GM23248 (cell line): ENCODE measurements around the gene TAOK1. TPM values are rescaled to one million over a fixed set of nuclear protein-coding genes. Genes with fewer than 3 reads are reported as not detected.

Experiments
- DNase-seq: peaks from one replicate; pipeline ENCODE4 v3.0.0-alpha.2; 2015
- H2AFZ ChIP-seq: fragments of 200-600 bp; sonication (generic); 2 replicates; pipeline ENCODE4 v1.6.1; 2016; ENCODE audit warnings: antibody characterized with exemption
- H3F3A ChIP-seq: fragments of 200-600 bp; sonication (generic); 2 replicates; pipeline ENCODE4 v1.6.1; 2016; ENCODE audit warnings: mild to moderate bottlenecking, antibody characterized with exemption, mixed run types; ENCODE audit not compliant: insufficient read depth
- H3K27ac ChIP-seq: fragments of 200-600 bp; sonication (generic); 2 replicates; pipeline ENCODE4 v1.5.1; 2016; ENCODE audit warnings: mild to moderate bottlenecking
- H3K27me3 ChIP-seq: fragments of 200-600 bp; sonication (generic); replicated peaks from 2 replicates; pipeline ENCODE4 v1.6.1; 2016; ENCODE audit warnings: mild to moderate bottlenecking; ENCODE audit not compliant: insufficient read depth
- H3K36me3 ChIP-seq: fragments of 200-600 bp; sonication (generic); 2 replicates; pipeline ENCODE4 v1.6.1; 2016; ENCODE audit warnings: low read depth, mild to moderate bottlenecking
- H3K4me1 ChIP-seq: fragments of 200-600 bp; sonication (generic); 2 replicates; pipeline ENCODE4 v1.6.1; 2016; ENCODE audit warnings: mild to moderate bottlenecking; ENCODE audit not compliant: insufficient read depth
- H3K4me2 ChIP-seq: fragments of 200-600 bp; sonication (generic); one replicate; pipeline ENCODE4 v1.6.1; 2016; ENCODE audit warnings: mild to moderate bottlenecking; ENCODE audit not compliant: unreplicated experiment
- H3K4me3 ChIP-seq: fragments of 200-600 bp; sonication (generic); 2 replicates; pipeline ENCODE4 v1.5.1; 2016; ENCODE audit warnings: mild to moderate bottlenecking
- H3K79me2 ChIP-seq: fragments of 200-600 bp; sonication (generic); 2 replicates; pipeline ENCODE4 v1.6.1; 2016; ENCODE audit warnings: mild to moderate bottlenecking; ENCODE audit not compliant: insufficient read depth
- H3K9ac ChIP-seq: fragments of 200-600 bp; sonication (generic); 2 replicates; pipeline ENCODE4 v1.6.1; 2016; ENCODE audit warnings: mild to moderate bottlenecking
- H3K9me2 ChIP-seq: fragments of 200-600 bp; sonication (generic); 2 replicates; pipeline ENCODE4 v1.6.1; 2016; ENCODE audit warnings: mixed run types, mild to moderate bottlenecking, moderate library complexity; ENCODE audit not compliant: insufficient read depth
- H3K9me3 ChIP-seq: fragments of 200-600 bp; sonication (generic); one replicate; pipeline ENCODE4 v1.6.1; 2017; ENCODE audit warnings: low read depth
- H4K20me1 ChIP-seq: fragments of 200-600 bp; sonication (generic); 2 replicates; pipeline ENCODE4 v1.6.0; 2016; ENCODE audit not compliant: insufficient read depth
- EZH2 ChIP-seq: fragments of 200-600 bp; sonication (generic); IDR thresholded peaks from 2 replicates; pipeline ENCODE4 v1.6.1; 2018; ENCODE audit warnings: antibody characterized with exemption, mild to moderate bottlenecking; ENCODE audit not compliant: insufficient read depth, poor library complexity, severe bottlenecking
- EZH2phosphoT487 ChIP-seq: fragments of 200-600 bp; sonication (generic); IDR thresholded peaks from 2 replicates; pipeline ENCODE4 v1.6.1; 2018; ENCODE audit warnings: antibody characterized with exemption, moderate library complexity, mild to moderate bottlenecking, low read depth; ENCODE audit not compliant: insufficient read depth
- WGBS, 2 experiments: methylation state at CpG; one replicate each; pipeline ENCODE4 v1.1.6; 2015 to 2017; ENCODE audit warnings: low lambda C conversion rate in 2 of 2, low coverage in 1 of 2; ENCODE audit errors: missing lambda C conversion rate in 2 of 2; 5-methylcytosine and 5-hydroxymethylcytosine counted together
- in situ Hi-C: fragments of 300-500 bp; cut with MboI; formaldehyde crosslinking; loops from 2 replicates; pipeline ENCODE4 v1.15.0; 2020
- polyA plus RNA-seq: library from polyadenylated mRNA; unstranded; fragments of >200 nt; fragmentation: Nextera tagmentation; extraction: Ambion mirVana; gene quantifications from 2 replicates; pipeline ENCODE4 v1.2.1, GENCODE V29; 2016
- total RNA-seq: library from RNA; depleted of rRNA; stranded (reverse); fragments of >200 nt; shearing (Covaris generic); gene quantifications from 2 replicates; pipeline ENCODE4 v1.2.3, GENCODE V29; 2014

Gene TAOK1
- total and polyA plus RNA-seq, 2 experiments from 2014 or later = 7.6 to 49.9 TPM

- H3K27ac ChIP-seq = peak overlapping the region; percentile 54
- TF ChIP-seq EZH2 = no peak
- no peak for TF ChIP-seq EZH2phosphoT487
- no peaks in the 10 kb centered on the region for H3K9me2 ChIP-seq
- H3K9me3 ChIP-seq = no peaks in the 10 kb centered on the region
- peaks cover 5% of the 10 kb centered on the region; the same call in 1 of the 2 replicates for H3F3A ChIP-seq
- H3K4me3 ChIP-seq = peak overlapping the region; percentile 91
- peak overlapping the region; percentile 67 for H3K9ac ChIP-seq
- no peaks in the 10 kb centered on the region for H4K20me1 ChIP-seq
- no peaks in the 10 kb centered on the region for H3K27me3 ChIP-seq
- no peaks in the 10 kb centered on the region for H3K79me2 ChIP-seq
- no peaks in the 10 kb centered on the region for H3K36me3 ChIP-seq
- in situ Hi-C loops = loop anchor here (25.0 kb wide), 1 partner anchor 105 kb away; no protein-coding TSS in a partner anchor
- DNase-seq = peak; percentile 73
- 1 to 2% methylated on average over 44 to 58 of the region's 63 CpGs for WGBS, 2 experiments
- H3K4me2 ChIP-seq = peak overlapping the region; percentile 92
- peaks cover 4% of the 10 kb centered on the region; the same call in 1 of the 2 replicates for H3K4me1 ChIP-seq
- peak overlapping the region; percentile 90 for H2AFZ ChIP-seq
Measured at GRCh38 chr17:29567554-29568330, 177.6 kb downstream of the TAOK1 start.

DNA sequence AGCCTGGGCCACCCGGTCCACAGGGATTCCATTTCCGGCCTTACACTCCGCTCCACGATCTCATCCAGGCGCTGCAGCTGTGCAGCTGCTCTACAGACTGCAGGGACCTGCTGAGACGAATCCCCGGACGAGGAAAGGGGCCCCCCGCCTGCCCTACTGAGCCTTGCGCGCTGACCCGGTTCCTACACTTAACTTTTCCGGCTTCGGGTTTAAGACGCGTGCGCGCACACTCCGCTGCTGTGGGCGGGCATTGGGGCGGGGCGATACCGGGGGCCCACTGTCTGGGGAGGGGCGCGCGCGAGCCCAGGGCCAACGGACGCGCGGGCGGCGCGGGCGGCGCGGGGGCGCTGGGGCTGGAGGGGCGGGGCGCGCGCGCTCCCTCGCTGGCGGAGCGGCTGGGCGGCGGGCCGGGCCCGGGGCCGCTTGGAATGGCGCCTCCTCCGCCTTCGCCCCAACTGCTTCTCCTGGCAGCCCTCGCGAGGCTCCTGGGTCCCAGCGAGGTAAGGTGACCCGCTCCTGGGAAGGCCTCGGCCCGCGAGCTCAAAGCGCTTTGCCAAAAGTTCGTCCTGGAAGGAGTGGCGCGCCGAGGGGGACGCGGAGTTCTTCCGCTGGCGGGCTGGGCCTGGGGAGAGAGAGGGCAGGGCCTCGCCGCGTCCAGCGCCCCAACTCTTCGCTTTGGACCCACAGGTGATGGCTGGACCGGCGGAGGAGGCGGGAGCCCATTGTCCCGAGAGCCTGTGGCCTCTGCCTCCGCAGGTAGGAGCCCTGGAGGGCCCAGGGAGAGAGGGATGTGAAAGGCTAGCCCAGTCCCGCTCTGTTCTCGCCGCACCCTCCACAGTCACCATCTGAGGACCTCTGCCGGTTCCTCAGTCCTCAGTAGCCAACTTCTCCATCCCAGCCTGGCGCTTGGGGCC lies 178.4 kb downstream of the TAOK1 start, which contains the start of gene TP53I13:
Gene TP53I13 (plus strand): TSS at position 371 of the 914 bp plus-strand sequence. CDS start 58 bp downstream, at position 429.
- in situ Hi-C loops = loop anchor here (25.0 kb wide), 1 partner anchor 106 kb away; no protein-coding TSS in a partner anchor

DNA sequence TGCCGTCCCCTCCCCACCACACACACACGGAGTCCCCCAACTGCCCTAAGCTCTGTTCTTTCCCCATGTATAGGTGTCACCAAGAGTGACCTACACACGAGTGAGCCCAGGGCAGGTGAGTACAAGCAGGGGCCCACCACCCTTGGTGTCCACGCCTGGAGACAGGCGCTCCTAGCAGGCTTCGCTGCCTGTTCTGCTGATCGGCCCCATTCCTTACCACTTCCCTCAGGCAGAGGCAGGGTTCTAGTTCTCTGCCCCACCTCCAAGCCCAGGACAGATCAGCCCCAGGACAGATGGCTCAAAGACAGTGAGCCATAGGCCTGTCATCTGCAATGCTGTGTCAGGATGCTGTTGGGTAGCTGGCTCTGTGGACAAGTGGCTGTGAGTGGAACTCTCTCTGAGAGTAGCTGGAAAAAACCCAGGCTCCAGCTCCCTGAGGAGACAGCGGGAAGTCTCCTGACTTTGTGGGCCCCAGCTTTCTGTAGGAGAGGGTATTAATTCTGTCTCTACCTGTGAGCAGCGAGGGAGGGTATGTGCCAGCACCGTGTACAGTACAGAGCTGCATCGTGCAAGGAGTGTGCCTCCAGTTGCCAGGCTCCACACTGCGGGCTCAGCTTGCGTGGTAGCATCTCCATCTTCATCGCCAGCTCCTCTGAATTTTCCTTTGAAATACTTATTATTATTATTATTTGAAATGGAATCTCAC lies 179.2 kb downstream of the TAOK1 start:
- peak; percentile 80 for DNase-seq
- peak overlapping the region; percentile 67 for H3K9ac ChIP-seq
- peaks cover 8% of the 10 kb centered on the region; the same call in 1 of the 2 replicates for H3K4me1 ChIP-seq
- WGBS, 2 experiments = 42% methylated on average over 14 of the region's 14 CpGs
- no peaks in the 10 kb centered on the region for H3K79me2 ChIP-seq
- peak overlapping the region; percentile 76 for H3K4me2 ChIP-seq
- peak overlapping the region; percentile 74 for H2AFZ ChIP-seq
- H4K20me1 ChIP-seq = no peaks in the 10 kb centered on the region
- H3K27ac ChIP-seq = 0 out of 2 replicates have a peak overlapping the region, but pooled peaks have one; percentile 16
- in situ Hi-C loops = loop anchor here (25.0 kb wide), 1 partner anchor 107 kb away; no protein-coding TSS in a partner anchor
- peak overlapping the region; percentile 91 for H3K4me3 ChIP-seq
- H3K36me3 ChIP-seq = no peaks in the 10 kb centered on the region; the same call in 1 of the 2 replicates
- H3K27me3 ChIP-seq = no peaks in the 10 kb centered on the region
- no peaks in the 10 kb centered on the region for H3K9me3 ChIP-seq
- no peak for TF ChIP-seq EZH2phosphoT487
- no peak for TF ChIP-seq EZH2
- H3K9me2 ChIP-seq = no peaks in the 10 kb centered on the region
- H3F3A ChIP-seq = peaks cover 5% of the 10 kb centered on the region; the same call in 1 of the 2 replicates

More for the DNA sequence above, 178.4 kb downstream of the TAOK1 start, which contains the start of gene TP53I13:
- TF ChIP-seq EZH2phosphoT487 = no peak
- no peak for TF ChIP-seq EZH2
- Histone ChIP-seq H3K79me2 (no peaks in the 10 kb centered on the region), H3K9ac (peak within 1 kb of the TSS; percentile 67), H3K4me1 (peaks cover 8% of the 10 kb centered on the region; the same call in 1 of the 2 replicates), H3K9me2 (no peaks in the 10 kb centered on the region), H4K20me1 (no peaks in the 10 kb centered on the region), H3K4me2 (peak within 1 kb of the TSS; percentile 92), H3F3A (peaks cover 5% of the 10 kb centered on the region; the same call in 1 of the 2 replicates), H3K27me3 (no peaks in the 10 kb centered on the region), H3K36me3 (no peaks in the 10 kb centered on the region; the same call in 1 of the 2 replicates), H3K27ac (peak within 1 kb of the TSS; percentile 54), H2AFZ (peak within 1 kb of the TSS; percentile 90), H3K9me3 (no peaks in the 10 kb centered on the region), H3K4me3 (peak within 1 kb of the TSS; percentile 91)
- 2 to 4% methylated on average over 43 to 46 of the region's 85 CpGs for WGBS, 2 experiments
- peak; percentile 78 for DNase-seq
